ENCODE data around the gene CNTFR. TPM values are rescaled to one million over a fixed set of nuclear protein-coding genes. Genes with fewer than 3 reads are reported as not detected.

The CNTFR gene
- total RNA-seq, 1 donor from 2014 or later, result 2.7 TPM

DNA sequence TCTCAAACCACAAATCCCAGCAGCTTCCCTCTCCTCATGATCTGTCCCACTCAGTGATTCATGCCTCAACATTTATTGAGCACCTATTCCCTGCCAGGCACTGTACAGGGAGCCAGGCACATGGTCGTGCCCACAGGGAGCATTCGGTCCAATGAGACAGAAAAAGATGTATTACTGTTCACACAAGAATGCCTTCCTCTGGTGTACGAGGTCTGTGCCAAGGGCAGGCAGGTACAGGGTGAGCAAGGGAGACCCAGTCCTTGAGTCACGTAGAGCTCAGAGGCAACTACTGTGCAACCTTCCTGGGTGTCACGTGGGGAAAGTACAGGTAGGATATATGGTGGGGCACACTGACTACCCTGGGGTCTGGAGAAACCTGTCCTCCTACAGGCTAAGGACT lies 4.6 kb downstream of the CNTFR start:
- Mint-ChIP-seq H3K27me3 (peaks cover 84% of the 10 kb centered on the region), H3K4me1 (ENCODE audit: low read depth) (peaks cover 26% of the 10 kb centered on the region), H3K9me3 (ENCODE audit: low read depth) (no peaks in the 10 kb centered on the region), H3K36me3 (ENCODE audit: insufficient read depth) (no peaks in the 10 kb centered on the region), H3K27ac (no peak overlapping the region), H3K4me3 (ENCODE audit: low read depth) (no peak overlapping the region)
- TF ChIP-seq, protein P1, sequence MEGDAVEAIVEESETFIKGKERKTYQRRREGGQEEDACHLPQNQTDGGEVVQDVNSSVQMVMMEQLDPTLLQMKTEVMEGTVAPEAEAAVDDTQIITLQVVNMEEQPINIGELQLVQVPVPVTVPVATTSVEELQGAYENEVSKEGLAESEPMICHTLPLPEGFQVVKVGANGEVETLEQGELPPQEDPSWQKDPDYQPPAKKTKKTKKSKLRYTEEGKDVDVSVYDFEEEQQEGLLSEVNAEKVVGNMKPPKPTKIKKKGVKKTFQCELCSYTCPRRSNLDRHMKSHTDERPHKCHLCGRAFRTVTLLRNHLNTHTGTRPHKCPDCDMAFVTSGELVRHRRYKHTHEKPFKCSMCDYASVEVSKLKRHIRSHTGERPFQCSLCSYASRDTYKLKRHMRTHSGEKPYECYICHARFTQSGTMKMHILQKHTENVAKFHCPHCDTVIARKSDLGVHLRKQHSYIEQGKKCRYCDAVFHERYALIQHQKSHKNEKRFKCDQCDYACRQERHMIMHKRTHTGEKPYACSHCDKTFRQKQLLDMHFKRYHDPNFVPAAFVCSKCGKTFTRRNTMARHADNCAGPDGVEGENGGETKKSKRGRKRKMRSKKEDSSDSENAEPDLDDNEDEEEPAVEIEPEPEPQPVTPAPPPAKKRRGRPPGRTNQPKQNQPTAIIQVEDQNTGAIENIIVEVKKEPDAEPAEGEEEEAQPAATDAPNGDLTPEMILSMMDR (IDR thresholded peaks at IDR 0.05; ENCODE audit: unreplicated experiment), result no peak
- no peak for DNase-seq (ENCODE audit: low spot score, unreplicated experiment)

DNA sequence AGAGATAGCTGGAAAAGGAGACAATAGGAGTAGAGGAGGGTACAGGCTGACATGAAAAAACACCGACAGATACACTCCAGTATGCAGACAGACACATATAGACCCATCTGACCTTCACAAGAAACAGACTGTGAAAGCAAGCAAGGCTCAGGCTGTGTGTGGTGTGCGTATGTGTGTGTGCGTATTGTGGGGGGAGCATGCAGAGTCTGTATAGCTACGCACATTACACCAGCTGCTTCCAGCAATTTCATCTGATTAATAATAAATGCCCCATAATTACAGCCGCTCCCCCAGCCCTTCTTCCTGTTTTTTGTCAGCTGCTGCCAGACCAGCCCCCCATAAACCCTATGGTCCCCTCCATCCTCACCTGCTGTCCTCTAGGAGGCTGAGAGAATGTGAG lies 6.7 kb downstream of the CNTFR start:
- TF ChIP-seq, protein P1 (IDR thresholded peaks at IDR 0.05; ENCODE audit: unreplicated experiment), result no peak
- H3K36me3 Mint-ChIP-seq (ENCODE audit: insufficient read depth), result no peaks in the 10 kb centered on the region
- H3K9me3 Mint-ChIP-seq (ENCODE audit: low read depth), result no peaks in the 10 kb centered on the region
- no peak for DNase-seq (ENCODE audit: low spot score, unreplicated experiment)
- peaks cover 27% of the 10 kb centered on the region for H3K4me1 Mint-ChIP-seq (ENCODE audit: low read depth)
- no peak overlapping the region for H3K4me3 Mint-ChIP-seq (ENCODE audit: low read depth)
- peaks cover 86% of the 10 kb centered on the region for H3K27me3 Mint-ChIP-seq
- H3K27ac Mint-ChIP-seq, result no peak overlapping the region

DNA sequence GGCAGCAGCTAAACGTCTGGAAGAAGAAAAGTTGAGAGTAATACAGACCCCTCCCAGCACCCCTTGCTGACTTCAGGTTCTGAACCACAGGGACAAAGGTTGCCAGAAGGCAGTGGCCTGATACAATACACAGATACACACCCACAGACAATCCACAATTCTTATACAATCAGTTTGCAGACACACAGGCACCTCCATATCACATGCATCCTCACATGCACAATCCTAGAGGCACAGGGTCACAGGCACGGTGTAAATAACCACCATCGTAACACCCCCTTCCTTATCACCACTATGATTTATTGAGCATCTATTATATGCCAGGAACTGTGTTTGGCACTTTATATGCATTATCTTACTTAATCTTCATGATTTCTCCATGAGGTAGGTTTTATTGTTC lies 8.2 kb downstream of the CNTFR start:
- DNase-seq (ENCODE audit: low spot score, unreplicated experiment), result no peak
- no peaks in the 10 kb centered on the region for H3K9me3 Mint-ChIP-seq (ENCODE audit: low read depth)
- TF ChIP-seq, protein P1 (IDR thresholded peaks at IDR 0.05; ENCODE audit: unreplicated experiment), result no peak
- peaks cover 85% of the 10 kb centered on the region for H3K27me3 Mint-ChIP-seq
- H3K4me3 Mint-ChIP-seq (ENCODE audit: low read depth), result no peak overlapping the region
- no peaks in the 10 kb centered on the region for H3K36me3 Mint-ChIP-seq (ENCODE audit: insufficient read depth)
- no peak overlapping the region for H3K27ac Mint-ChIP-seq
- H3K4me1 Mint-ChIP-seq (ENCODE audit: low read depth), result peaks cover 34% of the 10 kb centered on the region

DNA sequence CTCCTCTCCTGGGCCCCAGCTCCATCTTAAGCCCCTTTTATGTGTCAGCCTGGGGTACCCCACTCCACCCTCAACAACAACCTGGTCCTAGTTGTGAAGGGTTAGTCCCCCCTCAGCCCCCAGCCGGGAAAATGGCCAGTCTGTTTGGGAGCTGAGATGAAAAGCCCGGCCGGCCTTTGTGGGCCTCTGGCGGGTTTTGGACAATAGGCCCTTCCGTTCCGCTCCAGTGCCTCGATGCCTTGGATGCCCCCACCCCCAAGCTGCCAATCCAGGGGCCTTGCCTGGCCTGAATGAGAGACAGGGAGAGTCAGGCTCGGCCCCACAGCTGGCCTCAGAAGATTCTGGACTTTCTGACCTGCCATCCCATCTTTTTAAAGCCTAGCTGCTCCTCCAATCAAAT lies 9.2 kb downstream of the CNTFR start:
- Mint-ChIP-seq H3K36me3 (ENCODE audit: insufficient read depth) (no peaks in the 10 kb centered on the region), H3K27ac (no peak overlapping the region), H3K4me1 (ENCODE audit: low read depth) (peaks cover 37% of the 10 kb centered on the region), H3K27me3 (peaks cover 83% of the 10 kb centered on the region), H3K4me3 (ENCODE audit: low read depth) (no peak overlapping the region), H3K9me3 (ENCODE audit: low read depth) (no peaks in the 10 kb centered on the region)
- no peak for DNase-seq (ENCODE audit: low spot score, unreplicated experiment)
- TF ChIP-seq, protein P1 (IDR thresholded peaks at IDR 0.05; ENCODE audit: unreplicated experiment), result no peak

DNA sequence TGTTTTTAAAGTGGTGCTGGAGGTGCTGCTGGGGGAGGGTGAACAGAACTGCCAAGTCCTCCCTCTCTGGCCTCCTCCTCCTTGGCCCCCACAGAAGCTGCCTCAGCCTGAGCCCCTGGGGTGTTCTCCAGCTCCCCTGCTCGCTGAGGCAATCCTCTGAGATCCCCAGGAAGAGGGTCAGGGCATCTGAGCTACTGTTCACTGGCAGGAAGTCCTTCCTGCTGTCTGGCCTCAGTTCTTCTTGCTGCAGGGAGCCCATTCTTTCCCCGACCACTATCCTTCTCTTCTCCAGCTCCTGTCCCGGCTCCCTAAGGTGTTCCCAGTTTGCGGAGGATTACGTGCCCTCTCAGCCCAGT lies 9.7 kb downstream of the CNTFR start:
- H3K4me3 Mint-ChIP-seq (ENCODE audit: low read depth), result no peak overlapping the region
- H3K4me1 Mint-ChIP-seq (ENCODE audit: low read depth), result peaks cover 37% of the 10 kb centered on the region
- TF ChIP-seq, protein P1 (IDR thresholded peaks at IDR 0.05; ENCODE audit: unreplicated experiment), result no peak
- peak overlapping the region; percentile 65 for H3K27ac Mint-ChIP-seq
- H3K27me3 Mint-ChIP-seq, result peaks cover 81% of the 10 kb centered on the region
- no peaks in the 10 kb centered on the region for H3K36me3 Mint-ChIP-seq (ENCODE audit: insufficient read depth)
- no peak for DNase-seq (ENCODE audit: low spot score, unreplicated experiment)
- no peaks in the 10 kb centered on the region for H3K9me3 Mint-ChIP-seq (ENCODE audit: low read depth)
